Measurements from ENCODE around the gene MYB.

- TF ChIP-seq, protein P1, sequence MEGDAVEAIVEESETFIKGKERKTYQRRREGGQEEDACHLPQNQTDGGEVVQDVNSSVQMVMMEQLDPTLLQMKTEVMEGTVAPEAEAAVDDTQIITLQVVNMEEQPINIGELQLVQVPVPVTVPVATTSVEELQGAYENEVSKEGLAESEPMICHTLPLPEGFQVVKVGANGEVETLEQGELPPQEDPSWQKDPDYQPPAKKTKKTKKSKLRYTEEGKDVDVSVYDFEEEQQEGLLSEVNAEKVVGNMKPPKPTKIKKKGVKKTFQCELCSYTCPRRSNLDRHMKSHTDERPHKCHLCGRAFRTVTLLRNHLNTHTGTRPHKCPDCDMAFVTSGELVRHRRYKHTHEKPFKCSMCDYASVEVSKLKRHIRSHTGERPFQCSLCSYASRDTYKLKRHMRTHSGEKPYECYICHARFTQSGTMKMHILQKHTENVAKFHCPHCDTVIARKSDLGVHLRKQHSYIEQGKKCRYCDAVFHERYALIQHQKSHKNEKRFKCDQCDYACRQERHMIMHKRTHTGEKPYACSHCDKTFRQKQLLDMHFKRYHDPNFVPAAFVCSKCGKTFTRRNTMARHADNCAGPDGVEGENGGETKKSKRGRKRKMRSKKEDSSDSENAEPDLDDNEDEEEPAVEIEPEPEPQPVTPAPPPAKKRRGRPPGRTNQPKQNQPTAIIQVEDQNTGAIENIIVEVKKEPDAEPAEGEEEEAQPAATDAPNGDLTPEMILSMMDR (IDR thresholded peaks at IDR 0.05) = no peak
- no peak for TF ChIP-seq POLR2A (IDR thresholded peaks at IDR 0.05)
Observed at GRCh38 chr6:135195041-135195440, 13.9 kb downstream of the MYB start.
